Kidney epithelial cell (primary cell): ENCODE measurements around the gene SLC2A10. TPM values are rescaled to one million over a fixed set of nuclear protein-coding genes. Genes with fewer than 3 reads are reported as not detected.
"Not testable (repeated sequence)": the region's sequence is repeated elsewhere in the genome, so short reads cannot be mapped to it uniquely, and the experiment has no call there.

Experiments used
- DNase-seq: peaks from one replicate; pipeline ENCODE4 v3.0.0-alpha.2; 2010; ENCODE audit warnings: low read depth
- H3K27me3 ChIP-seq: 2 replicates; pipeline ENCODE4 v1.6.0; 2011; ENCODE audit warnings: low read length; ENCODE audit not compliant: control insufficient read depth, insufficient read depth
- H3K36me3 ChIP-seq: 2 replicates; pipeline ENCODE4 v1.5.1; 2011; ENCODE audit warnings: low read length; ENCODE audit not compliant: control insufficient read depth, insufficient read depth
- H3K4me3 ChIP-seq: 2 replicates; pipeline ENCODE4 v1.5.1; 2011; ENCODE audit warnings: low read depth, mild to moderate bottlenecking, control low read depth, low read length
- CTCF ChIP-seq: IDR thresholded peaks from 2 replicates; pipeline ENCODE4 v1.5.1; 2011; ENCODE audit warnings: mild to moderate bottlenecking, moderate library complexity, low read length, control low read depth, inconsistent platforms; ENCODE audit not compliant: insufficient read depth, poor library complexity, severe bottlenecking
- total RNA-seq: library from RNA; depleted of rRNA; stranded (reverse); fragments of >200 nt; gene quantifications from 2 replicates; pipeline ENCODE4 v1.2.3, GENCODE V29; 2015

Gene SLC2A10
- total RNA-seq, 1 donor from 2014 or later: 11.9 TPM

GRCh38 chr20:46673394-46674252 is 35.8 kb upstream of the SLC2A10 start:
- Histone ChIP-seq H3K36me3 (no peaks in the 10 kb centered on the region), H3K4me3 (no peak overlapping the region), H3K27me3 (no peaks in the 10 kb centered on the region)
- TF ChIP-seq CTCF: no peak
- no peak for DNase-seq

- no peak for DNase-seq
- Histone ChIP-seq H3K27me3 (no peaks in the 10 kb centered on the region), H3K36me3 (no peaks in the 10 kb centered on the region), H3K4me3 (no peak overlapping the region)
- no peak for TF ChIP-seq CTCF
Observed at GRCh38 chr20:46674253-46675083, 35.0 kb upstream of the SLC2A10 start.

- not testable (repeated sequence) for H3K36me3 ChIP-seq, H3K27me3 ChIP-seq, DNase-seq, H3K4me3 ChIP-seq
Observed at GRCh38 chr20:46676649-46677316, 32.7 kb upstream of the SLC2A10 start.

- TF ChIP-seq CTCF: no peak
- H3K4me3 ChIP-seq: no peak overlapping the region
- no peaks in the 10 kb centered on the region for H3K27me3 ChIP-seq
- no peak for DNase-seq
- H3K36me3 ChIP-seq: no peaks in the 10 kb centered on the region
Observed at GRCh38 chr20:46677608-46678007, 31.8 kb upstream of the SLC2A10 start.

- TF ChIP-seq CTCF: no peak
- Histone ChIP-seq H3K27me3 (no peaks in the 10 kb centered on the region), H3K36me3 (no peaks in the 10 kb centered on the region), H3K4me3 (no peak overlapping the region)
- no peak for DNase-seq
Observed at GRCh38 chr20:46678516-46678915, 30.9 kb upstream of the SLC2A10 start.

- no peaks in the 10 kb centered on the region for H3K27me3 ChIP-seq
- DNase-seq: no peak
- no peak overlapping the region for H3K4me3 ChIP-seq
Observed at GRCh38 chr20:46680684-46681031, 28.8 kb upstream of the SLC2A10 start.

More at GRCh38 chr20:46680684-46681031, 28.8 kb upstream of the SLC2A10 start:
- H3K36me3 ChIP-seq: no peaks in the 10 kb centered on the region
- no peak for TF ChIP-seq CTCF
